D721Med (cell line): ENCODE measurements around the gene PRICKLE2.

Experiments
- DNase-seq: peaks from one replicate; pipeline ENCODE4 v3.0.0; 2011; ENCODE audit warnings: low spot score; ENCODE audit not compliant: insufficient read length
- FAIRE-seq: peaks from 2 replicates; lab custom pipeline; 2011; peaks lifted over from hg19 to GRCh38; lab: Jason Lieb, UNC
- TF ChIP-seq, protein P1 (sequence below): IDR thresholded peaks from 2 replicates; pipeline ENCODE4 v1.5.1; 2012; ENCODE audit warnings: mild to moderate bottlenecking, control low read depth; ENCODE audit not compliant: insufficient read depth; ENCODE audit errors: missing control alignments

The PRICKLE2 gene

DNA sequence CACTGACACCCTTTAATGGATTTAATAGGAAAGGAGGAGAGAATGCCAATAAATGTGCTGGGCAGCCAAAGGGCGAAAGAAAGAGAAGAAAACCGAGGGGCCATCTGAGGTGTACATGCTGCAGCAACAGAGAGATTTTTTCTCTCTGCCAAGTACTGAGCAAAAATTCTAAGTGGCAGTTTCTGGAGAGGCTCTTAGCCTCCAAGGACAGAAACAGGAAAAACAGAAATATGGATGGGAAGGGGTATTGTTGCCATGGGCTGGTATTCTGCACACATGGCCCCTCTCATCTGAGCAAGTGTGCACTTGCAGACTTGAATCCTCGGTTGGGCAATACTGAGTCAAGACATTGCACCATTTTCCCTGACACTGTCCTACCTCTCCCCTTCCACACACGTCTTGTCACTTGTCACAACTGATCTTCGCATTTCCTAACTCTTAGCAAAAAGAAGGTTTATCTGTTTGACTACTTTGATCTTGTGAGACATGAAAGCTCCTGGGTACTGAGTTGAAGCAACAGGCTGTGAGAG is 73.9 kb downstream of the PRICKLE2 start:
- FAIRE-seq = no peak
- DNase-seq = no peak
- TF ChIP-seq, protein P1, sequence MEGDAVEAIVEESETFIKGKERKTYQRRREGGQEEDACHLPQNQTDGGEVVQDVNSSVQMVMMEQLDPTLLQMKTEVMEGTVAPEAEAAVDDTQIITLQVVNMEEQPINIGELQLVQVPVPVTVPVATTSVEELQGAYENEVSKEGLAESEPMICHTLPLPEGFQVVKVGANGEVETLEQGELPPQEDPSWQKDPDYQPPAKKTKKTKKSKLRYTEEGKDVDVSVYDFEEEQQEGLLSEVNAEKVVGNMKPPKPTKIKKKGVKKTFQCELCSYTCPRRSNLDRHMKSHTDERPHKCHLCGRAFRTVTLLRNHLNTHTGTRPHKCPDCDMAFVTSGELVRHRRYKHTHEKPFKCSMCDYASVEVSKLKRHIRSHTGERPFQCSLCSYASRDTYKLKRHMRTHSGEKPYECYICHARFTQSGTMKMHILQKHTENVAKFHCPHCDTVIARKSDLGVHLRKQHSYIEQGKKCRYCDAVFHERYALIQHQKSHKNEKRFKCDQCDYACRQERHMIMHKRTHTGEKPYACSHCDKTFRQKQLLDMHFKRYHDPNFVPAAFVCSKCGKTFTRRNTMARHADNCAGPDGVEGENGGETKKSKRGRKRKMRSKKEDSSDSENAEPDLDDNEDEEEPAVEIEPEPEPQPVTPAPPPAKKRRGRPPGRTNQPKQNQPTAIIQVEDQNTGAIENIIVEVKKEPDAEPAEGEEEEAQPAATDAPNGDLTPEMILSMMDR = no peak

DNA sequence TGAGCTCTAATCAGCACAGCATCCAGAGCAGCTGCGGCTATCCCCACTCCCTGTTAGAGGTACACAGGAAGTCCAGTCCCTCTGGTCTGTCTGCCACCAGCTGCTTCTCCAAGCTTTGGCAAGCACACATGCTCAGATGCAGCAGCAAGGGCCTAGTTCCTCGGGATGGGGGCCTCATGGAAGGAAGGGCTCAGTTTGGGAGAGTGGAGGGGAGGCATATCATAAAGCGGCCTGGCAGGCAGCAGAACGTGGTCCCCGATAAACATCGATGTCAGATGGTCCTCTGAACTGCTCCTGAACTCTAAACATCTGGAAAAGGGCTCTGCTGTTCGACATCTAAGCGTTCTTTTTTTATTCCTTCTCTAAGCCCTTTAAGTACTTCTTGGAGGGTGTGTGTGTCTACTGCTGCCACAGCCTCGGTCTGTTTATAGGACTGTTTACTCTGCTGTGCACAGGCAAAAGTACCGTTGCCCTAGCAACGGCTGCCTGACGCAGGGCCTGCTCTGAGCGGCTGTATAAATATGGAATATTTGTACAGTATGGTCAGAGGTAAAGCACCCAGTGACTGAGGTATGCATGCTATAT is 74.6 kb downstream of the PRICKLE2 start:
- TF ChIP-seq, protein P1 = no peak
- DNase-seq (no peak), FAIRE-seq (no peak)

DNA sequence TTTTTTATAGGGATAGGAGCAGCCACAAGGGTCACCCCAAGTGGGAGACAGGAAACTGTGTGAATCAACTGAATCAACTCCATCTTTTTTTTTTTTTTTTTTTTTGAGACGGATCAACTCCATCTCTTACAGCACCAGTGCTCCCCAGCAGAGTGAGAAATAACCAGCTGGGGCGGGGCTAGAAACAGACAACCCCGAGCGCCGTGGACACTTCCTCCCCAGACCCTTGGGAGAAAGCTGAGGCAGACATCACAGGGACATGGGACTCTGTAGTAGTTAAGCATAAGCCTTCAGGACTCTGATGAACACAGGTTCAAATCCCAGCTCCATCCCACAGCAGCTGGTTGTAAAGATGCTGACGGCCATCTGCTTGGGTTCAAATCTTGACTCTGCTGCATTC is 75.4 kb downstream of the PRICKLE2 start:
- TF ChIP-seq, protein P1 = no peak

DNA sequence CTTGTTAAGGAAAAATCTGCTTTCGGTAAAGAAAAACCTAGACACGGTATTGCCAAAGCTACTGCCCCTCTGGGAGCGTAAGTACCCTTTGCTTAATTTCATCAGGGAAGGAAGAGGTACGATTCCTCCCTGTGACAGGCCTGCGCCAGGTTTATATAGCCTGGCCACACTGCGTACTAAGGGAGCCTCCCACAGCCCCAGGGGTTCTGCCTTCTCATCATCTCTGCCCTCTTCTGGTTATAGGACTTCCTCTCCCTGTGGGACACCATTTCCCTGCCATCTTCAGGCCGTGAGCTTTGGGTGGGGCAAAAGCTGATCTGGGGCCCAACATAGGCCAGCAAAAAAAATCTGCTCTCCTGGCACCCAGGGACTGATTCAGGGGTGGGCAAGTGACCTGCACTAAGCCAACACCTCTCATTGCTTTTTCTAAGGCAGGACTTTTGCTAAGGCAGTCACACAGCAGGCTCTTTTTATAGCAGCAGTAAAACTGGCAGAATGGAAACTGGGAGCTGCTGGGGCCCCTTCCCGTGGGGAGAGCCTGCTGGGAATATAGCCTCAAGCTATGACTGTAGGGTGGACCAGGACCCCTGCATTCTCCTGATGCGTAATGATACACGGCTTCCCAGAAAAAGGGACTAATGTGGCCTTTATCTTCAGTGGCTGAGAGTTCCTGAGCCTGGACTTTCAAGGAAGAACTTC is 76.2 kb downstream of the PRICKLE2 start:
- DNase-seq = no peak
- no peak for FAIRE-seq
- TF ChIP-seq, protein P1 = no peak

More for the DNA sequence above, 75.4 kb downstream of the PRICKLE2 start:
- DNase-seq (no peak), FAIRE-seq (no peak)

DNA sequence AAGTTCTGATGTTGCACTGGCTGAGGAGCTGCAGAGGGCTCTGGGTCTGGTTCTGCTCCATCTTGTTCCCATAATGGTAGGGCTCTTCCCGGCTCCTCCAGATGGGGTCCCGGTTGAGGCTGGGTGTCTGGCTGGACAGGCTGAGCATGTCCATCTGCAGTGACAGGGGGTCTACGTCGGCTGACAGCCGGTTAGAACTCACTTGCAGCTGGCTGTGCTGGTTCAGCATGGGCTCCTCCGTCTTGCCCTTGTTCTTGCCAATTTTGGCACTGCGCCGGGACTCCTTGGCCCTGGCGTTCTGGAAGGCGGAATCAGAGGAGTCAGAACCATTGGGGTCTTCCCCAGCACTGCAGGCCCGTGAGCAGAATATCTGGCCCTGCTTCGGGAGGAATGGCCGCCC is 78.1 kb downstream of the PRICKLE2 start:
- TF ChIP-seq, protein P1 = no peak
- DNase-seq (no peak), FAIRE-seq (no peak)

DNA sequence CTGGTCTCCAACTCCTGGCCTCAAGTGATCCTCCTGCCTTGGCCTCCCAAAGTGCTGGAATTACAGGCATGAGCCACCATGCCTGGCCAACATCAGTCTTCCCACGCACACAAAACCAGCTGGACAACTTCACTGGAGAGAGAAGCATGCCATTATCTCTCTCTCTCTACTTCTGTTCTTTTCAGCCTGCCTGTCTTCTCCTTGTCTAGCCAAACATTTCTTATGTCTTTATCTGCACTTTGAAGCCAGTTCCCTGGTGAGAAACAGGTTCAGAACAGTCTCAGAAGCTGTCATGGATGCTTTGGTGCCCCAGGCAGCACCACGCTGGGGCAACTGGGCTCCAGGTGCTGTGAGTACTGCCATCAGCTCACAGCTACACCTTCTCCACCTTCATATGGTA is 79.8 kb downstream of the PRICKLE2 start:
- DNase-seq (no peak), FAIRE-seq (no peak)
- TF ChIP-seq, protein P1 = no peak
